Epithelial cell of prostate (primary cell): ENCODE measurements around the gene DLG2.
"Not testable (repeated sequence)": the region's sequence is repeated elsewhere in the genome, so short reads cannot be mapped to it uniquely, and the experiment has no call there.

Experiments
- DNase-seq: peaks from one replicate; pipeline ENCODE4 v3.0.0-alpha.2; 2011; ENCODE audit warnings: low read depth, low spot score
- H3K27ac ChIP-seq: fragments of 450-650 bp; 2 replicates; pipeline ENCODE4 v1.5.1; 2017; ENCODE audit warnings: mild to moderate bottlenecking

DLG2 gene

DNA sequence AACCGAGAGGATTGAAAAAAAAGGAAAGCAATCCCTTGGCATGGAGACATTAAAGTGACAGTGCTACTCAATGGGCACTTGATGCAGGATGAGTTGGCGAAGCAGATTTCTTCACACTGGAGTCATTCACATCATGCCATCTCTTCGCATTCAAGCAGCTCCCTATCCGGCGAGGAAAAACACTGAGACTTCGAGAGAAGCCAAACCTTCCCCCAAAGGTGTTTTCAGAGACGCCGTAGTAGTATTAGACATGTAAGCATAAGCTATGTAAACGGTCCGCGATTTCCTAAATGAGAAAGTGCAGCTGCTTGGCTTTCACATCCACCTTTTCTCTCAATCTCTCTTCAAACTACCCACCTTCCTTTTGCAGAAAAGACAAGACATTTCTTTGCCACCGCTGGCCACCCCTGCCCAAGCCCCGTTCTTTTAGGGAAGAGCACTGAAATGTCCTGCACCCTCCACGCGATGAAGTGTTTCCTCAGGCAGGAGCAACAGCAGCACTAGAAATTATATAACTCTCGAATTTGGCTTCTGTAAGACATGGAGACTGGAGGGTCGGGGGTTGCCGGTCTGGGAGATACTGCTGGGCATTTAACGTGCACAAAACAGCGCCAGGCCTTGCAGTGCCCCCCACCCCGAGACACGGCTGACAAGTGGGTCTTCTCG lies at the start of gene DLG2:
DLG2 (minus strand) TSS at position 13 of the 666 bp plus-strand sequence.
- H3K27ac ChIP-seq, result peak within 1 kb of the TSS; percentile 69
- no peak for DNase-seq

DNA sequence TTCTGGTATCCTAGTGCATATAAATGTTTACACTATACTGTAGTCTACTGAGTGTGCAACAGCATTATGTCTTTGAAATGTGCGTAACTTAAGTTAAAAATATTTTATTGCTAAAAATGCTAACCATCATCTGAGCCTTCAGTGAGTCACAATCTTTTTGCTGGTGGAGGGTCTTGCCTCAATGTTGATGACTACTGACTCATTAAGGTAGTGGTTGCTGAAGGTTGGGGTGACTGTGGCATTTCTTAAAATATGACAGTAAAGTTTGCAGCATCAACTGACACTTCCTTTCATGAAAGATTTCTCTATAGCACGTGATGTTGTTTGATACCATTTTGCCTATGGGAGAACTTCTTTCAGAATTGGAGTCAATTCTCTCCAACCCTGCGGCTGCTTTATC lies 46.2 kb upstream of the DLG2 start:
- H3K27ac ChIP-seq, result no peak overlapping the region
- no peak for DNase-seq

DNA sequence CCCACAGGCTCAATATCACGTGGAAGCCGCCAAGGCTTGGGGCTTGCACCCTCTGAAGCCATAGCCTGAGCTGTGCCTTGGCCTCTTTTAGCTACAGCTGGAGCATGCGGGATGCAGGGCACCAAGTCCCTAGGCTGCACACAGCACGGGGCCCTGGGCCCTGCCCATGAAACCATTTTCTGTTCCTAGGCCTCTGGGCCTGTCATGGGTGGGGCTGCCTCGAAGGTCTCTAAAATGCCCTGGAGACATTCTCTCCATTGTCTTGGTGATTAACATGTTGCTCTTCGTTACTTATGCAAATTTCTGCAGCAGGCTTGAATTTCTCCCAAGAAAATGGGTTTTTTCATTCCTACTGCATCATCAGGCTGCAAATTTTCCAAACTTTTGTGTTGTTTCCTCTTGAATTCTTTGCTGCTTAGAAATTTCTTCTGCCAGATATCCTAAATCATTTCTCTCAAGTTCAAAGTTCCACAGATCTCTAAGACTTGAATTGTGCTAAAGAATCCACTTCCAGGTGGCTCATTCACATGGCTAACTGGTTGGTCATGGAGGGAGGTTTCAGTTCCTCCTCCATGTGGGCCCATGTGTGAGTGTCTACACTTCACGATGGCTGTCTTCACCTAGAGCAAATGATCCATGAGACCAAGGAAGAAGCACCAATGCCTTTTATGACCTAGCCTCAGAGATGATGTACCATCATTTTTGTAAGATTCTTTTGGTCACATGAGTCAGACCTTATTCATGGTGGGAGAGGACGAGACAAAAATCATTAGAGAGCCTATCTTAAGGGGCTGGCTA lies 45.2 kb upstream of the DLG2 start:
- no peak for DNase-seq
- H3K27ac ChIP-seq, result no peak overlapping the region

DNA sequence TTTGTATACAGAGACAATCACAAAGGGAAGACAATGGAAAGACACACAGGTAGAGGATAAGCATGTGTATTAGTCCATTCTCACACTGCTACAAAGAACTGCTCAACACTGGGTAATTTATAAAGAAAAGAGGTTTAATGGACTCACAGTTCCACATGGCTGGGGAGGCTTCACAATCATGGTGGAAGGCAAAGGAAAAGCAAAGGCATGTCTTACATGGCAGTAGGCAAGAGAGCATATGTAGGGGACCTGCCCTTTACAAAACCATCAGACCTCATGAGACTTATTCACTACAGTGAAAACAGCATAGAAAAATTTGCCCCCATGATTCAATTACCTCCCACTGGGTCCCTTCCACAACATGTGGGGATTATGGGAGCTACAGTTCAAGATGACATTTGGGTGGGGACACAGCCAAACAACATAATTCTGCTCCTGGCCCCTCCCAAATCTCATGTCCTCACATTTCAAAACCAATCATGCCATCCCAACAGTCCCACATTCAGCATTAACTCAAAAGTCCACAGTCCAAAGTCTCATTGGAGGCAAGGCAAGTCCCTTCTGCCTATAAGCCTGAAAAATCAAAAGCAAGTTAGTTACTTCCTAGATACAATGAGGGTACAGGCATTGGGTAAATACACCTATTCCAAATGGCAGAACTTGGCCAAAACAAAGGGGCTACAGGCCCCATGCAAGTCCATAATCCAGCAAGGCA lies 44.0 kb upstream of the DLG2 start:
- not testable (repeated sequence) for H3K27ac ChIP-seq, DNase-seq

GRCh38 chr11:85668157-85668556 lies 41.0 kb upstream of the DLG2 start:
- no peak for DNase-seq
- no peak overlapping the region for H3K27ac ChIP-seq

GRCh38 chr11:85666687-85667086 lies 39.5 kb upstream of the DLG2 start:
- DNase-seq, result no peak
- no peak overlapping the region for H3K27ac ChIP-seq

DNA sequence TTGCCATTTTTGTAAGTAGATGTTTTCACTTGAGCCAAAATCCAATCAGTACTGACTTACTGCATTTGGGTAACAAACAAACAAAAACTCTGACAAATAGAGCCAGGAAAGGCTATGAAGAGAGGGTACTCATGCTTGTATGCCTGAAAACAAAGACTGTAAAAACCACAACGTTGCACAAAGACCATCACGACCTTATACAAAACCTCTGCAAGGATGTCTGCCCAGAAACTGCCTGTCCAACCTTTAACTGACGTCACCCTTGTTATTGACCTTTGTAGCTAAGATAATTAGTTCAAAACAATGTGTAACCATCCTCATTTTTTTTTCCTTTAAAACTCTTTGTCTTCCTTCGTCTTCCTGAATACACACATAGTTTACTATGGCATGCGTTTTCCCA lies 38.6 kb upstream of the DLG2 start:
- no peak overlapping the region for H3K27ac ChIP-seq
- DNase-seq, result no peak

GRCh38 chr11:85664615-85665481 lies 37.7 kb upstream of the DLG2 start, which contains the start of gene CREBZF:
Gene CREBZF, minus strand, starts transcription at chr11:85665129. Its CDS starts 254 bp downstream, at chr11:85664875.
- H3K27ac ChIP-seq, result peak within 1 kb of the TSS; percentile 83
- peak; percentile 68 for DNase-seq

GRCh38 chr11:85663753-85664614 lies 36.8 kb upstream of the DLG2 start:
- peak overlapping the region; percentile 83 for H3K27ac ChIP-seq
- no peak for DNase-seq

- no peak overlapping the region for H3K27ac ChIP-seq
- DNase-seq, result no peak
Observed at GRCh38 chr11:85663080-85663752, 36.1 kb upstream of the DLG2 start.

GRCh38 chr11:85661972-85662664 lies 35.0 kb upstream of the DLG2 start:
- no peak overlapping the region for H3K27ac ChIP-seq

DNA sequence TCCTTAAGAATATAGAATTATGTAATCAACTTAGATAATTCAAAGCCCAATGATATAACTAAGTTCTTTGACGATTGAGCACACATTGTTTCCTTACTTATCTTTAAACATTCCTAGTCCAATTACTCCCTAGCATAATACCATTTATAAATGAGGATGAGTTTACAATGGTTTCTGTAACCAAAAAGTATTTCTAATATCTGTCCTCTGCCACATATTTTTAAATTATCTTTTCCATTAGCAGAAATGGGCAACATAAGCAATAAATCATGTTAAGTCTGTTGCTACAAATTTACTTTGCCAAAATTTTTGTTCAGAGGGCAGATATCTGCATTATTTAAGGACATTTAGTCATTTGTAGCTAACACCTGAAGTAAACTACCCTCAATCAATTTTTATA lies 31.0 kb upstream of the DLG2 start:
- no peak overlapping the region for H3K27ac ChIP-seq
- no peak for DNase-seq

More at GRCh38 chr11:85661972-85662664, 35.0 kb upstream of the DLG2 start:
- no peak for DNase-seq

DNA sequence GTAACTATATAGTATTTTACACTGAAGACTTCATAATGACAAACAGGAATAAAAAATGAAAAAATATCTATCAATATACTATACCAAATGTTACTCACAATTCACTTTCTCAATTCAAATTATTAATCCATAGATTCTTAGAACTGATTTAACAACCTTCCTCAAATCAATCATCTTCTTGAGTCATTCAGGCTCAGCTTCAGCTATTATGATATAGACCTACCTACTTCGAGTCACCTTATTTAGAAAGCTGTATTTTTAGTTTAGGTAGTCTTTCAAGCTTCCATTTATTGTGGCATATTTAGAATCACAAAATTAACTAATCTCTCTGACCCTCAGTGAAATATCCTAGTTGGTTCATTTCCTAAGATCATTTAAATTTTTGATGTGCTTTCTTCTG lies 29.6 kb upstream of the DLG2 start:
- H3K27ac ChIP-seq, result no peak overlapping the region
- DNase-seq, result no peak

- not testable (repeated sequence) for H3K27ac ChIP-seq, DNase-seq
Observed at GRCh38 chr11:85654343-85654742, 27.2 kb upstream of the DLG2 start.

- DNase-seq, result no peak
- no peak overlapping the region for H3K27ac ChIP-seq
Observed at GRCh38 chr11:85652786-85653447, 25.8 kb upstream of the DLG2 start.

GRCh38 chr11:85651118-85651517 lies 24.0 kb upstream of the DLG2 start:
- no peak for DNase-seq
- no peak overlapping the region for H3K27ac ChIP-seq

- peak within 1 kb of the TSS; percentile 60 for H3K27ac ChIP-seq
- no peak for DNase-seq
Observed at GRCh38 chr11:85647604-85648299, 20.6 kb upstream of the DLG2 start, which contains the start of gene TMEM126A. Gene TMEM126A, plus strand, starts transcription at chr11:85647967. Its CDS starts 2,289 bp downstream, at chr11:85650256.
